Stromal cell of bone marrow (primary cell): ENCODE results near the gene GSTM3.
"Not testable (repeated sequence)": the region's sequence is repeated elsewhere in the genome, so short reads cannot be mapped to it uniquely, and the experiment has no call there.

Experiments used
- DNase-seq: peaks from one replicate; pipeline ENCODE4 v3.0.0-alpha.2; 2012; ENCODE audit warnings: low read depth

The GSTM3 gene

DNA sequence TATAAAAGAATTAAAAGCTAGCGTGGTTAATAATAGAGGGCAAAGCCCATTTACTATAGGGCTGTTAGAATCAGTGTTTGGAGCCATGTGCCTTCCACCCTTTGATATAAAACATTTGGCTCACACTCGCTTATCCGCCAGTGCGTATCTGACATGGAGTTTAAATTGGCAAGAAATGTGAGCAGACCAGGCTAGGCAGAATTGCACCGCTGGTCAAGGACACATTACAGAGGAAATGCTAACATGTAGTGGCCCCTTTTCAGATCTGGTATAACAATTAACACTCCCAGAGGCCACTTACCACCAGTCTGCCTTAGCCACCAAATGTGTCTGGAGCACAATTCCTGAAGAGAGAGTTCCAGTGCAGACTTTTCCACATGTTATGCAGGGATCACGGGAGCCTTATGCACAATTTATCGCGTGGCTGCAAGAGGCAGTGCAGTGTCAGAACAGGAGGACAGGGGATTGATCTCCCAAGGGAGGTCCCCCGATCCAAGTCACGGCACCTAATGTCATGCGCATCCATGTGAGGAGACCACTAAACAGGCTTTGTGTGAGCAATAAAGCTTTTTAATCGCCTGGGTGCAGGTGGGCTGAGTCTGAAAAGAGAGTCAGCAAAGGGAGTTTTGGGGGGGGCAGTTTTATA, 14.0 kb downstream of the GSTM3 start:
- no peak for DNase-seq

DNA sequence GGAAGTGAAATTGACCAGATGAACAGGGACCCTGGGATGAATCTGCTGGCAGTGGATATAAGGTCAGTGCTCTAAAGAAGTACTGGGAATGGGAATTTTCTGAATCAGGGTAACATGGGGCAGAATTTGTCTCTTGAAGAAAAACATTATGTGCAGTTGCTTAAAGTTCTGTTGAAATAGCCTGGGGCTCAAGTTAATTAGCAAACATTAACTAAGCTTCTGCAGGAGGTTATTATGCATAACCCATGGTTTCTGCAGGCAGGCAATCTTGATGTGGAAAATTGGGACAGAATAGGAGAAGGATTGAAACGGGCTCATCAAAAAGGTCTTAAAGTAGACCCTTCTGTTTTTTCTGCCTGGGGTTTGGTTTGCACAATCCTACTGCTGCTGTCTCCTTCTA, 14.8 kb downstream of the GSTM3 start:
- DNase-seq, result no peak

DNA sequence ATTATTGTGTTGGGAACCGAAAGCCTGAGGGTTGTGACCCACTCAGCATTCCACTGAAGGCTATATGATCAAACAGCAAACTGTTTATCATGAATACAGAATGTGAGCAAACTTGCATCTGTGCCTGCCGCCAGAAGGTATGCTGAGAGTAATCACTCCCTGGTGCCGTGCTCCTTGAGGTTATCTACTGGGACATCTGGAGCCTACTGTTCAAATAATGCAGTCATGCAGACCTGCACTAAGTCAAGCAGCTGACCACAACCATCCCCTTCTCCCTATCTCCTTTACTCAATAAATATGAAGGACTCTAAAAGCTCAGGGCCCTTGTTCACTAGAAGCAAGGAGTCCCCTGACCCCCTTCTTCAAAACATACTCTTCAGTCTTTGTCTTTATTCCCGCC, 15.3 kb downstream of the GSTM3 start:
- no peak for DNase-seq

DNA sequence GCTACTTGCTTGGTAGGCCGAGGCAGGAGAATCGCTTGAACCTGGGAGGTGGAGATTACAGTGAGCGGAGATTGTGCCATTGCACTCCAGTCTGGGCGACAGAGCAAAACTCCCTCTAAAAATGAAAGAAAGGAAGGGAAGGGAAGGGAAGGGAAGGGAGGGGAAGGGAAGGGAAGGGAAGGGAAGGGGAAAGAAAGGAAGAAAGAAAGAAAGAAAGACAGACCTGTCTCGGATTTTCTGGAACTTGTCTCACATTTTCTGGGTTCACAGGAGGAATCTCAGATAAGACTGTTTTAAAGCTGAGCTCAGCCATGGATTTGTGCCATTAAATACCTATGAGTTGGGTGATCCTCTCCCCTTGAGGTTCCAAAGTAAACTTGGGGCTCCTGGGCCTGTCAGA, 15.9 kb downstream of the GSTM3 start:
- no peak for DNase-seq

- no peak for DNase-seq
Measured at GRCh38 chr1:109722908-109723691, 17.7 kb downstream of the GSTM3 start.

- no peak for DNase-seq
Measured at GRCh38 chr1:109721971-109722370, 18.9 kb downstream of the GSTM3 start.

DNA sequence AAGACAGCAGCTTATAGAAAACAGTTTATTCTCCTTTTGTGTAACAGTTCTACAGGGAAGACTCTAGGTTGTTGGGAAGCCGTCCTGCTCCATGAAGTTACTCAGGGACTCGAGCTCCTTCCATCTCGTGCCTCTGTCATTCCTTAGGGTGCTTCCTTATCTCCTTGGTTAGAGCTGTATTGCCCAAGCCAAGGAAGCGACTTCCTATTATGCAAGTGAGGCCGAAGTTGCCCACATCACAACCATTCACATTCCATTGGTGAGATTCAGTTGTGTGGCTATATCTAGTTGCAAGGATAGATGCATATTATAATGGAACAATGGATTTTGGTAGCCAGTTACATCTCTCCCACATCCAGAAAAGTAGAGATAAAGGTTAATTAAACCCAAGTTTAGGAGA, 19.8 kb downstream of the GSTM3 start:
- DNase-seq, result no peak

DNA sequence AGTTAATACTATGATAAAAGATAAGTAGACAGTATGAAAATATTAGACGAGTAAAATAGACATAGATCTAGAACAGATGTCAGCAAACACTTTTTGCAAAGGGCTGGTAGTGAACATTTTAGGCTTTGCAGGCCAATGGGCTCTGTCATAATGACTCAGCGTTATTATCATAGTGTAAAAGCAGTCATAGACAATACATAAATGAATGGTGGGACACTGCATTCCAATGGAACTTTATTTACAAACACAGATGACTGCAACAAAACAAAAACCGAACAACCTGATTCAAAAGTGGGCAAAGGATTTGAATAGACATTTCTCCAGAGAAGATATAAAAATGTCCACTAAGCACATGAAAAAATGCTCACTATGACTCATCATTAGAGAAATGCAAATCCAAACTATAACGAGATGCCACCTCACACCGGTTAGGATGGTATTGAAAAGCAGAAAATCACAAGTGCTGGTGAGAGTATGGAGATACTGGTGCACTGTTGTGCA, 21.5 kb downstream of the GSTM3 start:
- peak; percentile 12 for DNase-seq

- DNase-seq, result no peak
Measured at GRCh38 chr1:109718495-109718894, 22.3 kb downstream of the GSTM3 start.

DNA sequence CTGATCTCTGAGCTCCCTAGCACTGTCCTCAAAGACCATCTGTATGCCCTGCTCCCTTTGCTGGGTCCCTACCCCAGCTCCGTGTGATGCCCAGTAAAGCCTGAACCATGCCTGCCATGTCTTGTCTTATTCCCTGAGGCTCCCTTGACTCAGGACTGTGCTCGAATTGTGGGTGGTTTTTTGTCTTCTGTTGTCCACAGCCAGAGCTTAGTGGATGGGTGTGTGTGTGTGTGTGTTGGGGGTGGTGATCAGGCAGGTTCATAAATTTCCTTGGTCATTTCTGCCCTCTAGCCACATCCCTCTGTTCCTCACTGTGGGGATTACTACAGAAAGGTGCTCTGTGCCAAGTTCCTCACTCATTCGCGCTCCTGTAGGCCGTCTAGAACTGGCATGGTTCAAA, 23.1 kb downstream of the GSTM3 start:
- DNase-seq, result no peak

DNA sequence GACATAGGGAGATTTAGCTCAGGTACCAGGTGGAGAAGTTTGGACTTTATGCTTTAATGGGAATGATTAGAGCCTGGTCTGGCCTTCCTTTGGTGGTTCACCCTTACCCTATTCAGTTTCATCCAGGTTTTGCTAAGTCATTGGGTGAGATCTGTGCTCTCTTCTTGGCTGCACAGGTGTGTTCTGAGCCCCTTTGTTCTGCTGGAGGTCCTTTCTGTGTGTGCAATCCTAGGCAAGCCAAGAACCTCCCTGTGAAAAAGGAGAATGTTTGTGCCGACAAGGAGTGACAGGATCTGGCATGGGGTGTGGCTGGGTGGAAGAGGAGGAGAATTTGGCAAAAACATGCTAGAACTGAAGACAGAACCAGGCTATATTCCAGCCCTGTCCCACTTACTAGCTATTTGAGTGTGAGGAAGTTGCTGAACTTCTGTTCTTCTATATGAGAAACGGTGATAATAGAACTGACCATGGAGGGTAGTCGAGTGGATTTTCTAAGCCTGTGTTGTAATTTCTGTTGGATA, 24.2 kb downstream of the GSTM3 start:
- DNase-seq, result no peak

DNA sequence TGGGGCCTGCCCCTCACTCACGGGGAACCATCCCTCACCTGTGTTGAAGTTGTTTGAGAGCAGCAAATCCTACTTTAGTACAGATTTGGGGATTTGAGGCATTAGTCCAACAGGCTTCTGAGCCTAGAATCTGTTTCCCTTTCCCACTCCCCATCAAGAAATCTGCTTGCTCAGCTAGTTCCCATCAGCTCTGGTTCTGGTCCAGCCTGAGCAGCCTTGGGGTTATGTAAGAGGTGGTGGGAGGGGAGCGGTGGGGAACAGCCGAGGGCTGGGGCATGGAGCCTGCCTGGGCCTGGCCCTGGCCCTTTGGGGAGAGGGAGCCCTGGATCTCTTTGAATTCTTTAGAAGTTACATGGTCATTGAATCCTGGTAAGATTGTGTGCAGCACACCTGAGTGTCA, 24.7 kb downstream of the GSTM3 start:
- no peak for DNase-seq

GRCh38 chr1:109714661-109715372, 26.0 kb downstream of the GSTM3 start:
- DNase-seq, result no peak

DNA sequence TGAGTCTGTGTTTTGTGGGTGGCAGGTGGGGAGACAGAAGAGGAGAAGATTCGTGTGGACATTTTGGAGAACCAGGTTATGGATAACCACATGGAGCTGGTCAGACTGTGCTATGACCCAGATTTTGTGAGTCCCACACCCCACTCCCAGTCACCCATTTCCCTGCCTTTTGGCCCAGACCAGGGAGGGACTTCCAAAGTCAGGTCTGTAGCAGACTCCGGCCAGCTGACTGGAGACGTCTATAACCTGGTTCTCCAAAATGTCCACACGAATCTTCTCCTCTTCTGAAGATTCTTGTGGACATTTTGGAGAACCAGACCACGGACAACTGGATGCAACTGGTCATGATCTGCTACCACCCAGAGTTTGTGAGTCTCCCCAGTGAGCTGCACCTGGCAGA, 27.2 kb downstream of the GSTM3 start:
- no peak for DNase-seq

DNA sequence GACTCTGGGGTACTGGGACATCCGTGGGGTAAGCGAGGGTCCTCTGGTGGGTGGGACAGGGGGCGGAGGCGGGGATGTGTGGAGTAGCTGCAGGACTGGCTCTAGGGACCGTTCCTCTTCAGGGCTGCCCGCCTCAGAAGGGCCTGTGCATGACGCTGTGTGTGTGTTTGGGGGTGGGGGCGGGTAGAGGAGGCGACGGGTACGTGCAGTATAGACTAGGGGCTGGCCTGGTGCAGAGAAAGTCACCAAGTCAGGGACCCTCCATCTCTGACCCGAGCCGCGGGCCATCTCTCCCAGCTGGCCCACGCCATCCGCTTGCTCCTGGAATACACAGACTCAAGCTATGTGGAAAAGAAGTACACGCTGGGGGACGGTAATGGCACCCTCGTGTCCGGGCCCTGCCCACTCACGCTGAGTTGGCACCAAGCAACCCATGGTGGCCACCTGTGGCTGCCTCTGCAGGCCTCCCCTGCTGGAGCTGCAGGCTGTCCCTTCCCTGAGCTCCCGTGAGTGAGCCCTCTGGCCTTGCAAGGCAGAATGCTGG, 28.4 kb downstream of the GSTM3 start:
- DNase-seq, result no peak

GRCh38 chr1:109711593-109712320, 29.1 kb downstream of the GSTM3 start, which contains the start of gene GSTM5:
Gene GSTM5 (plus strand): TSS chr1:109712251. CDS start chr1:109712313, 62 bp downstream.
- DNase-seq, result not testable (repeated sequence)

DNA sequence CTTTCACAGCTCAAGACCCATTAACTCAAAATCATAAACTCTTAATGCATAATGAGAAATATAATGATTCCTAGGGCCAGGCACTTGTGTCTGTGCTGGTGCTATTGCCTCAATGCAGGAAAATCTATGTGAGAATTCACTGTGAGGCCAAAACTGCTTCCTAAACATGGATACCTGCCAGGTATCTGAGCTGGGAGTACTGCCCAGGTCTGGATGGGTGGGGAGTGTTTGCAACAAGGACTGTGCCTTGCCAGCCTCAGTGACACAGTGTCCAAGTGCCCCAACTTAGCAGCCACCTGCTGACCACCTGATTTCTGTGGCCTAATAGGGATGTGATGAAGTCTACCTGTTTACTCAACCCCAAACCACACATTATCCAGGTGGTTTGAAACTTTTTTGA, 31.0 kb downstream of the GSTM3 start:
- DNase-seq, result not testable (repeated sequence)

GRCh38 chr1:109708949-109709348, 31.9 kb downstream of the GSTM3 start:
- not testable (repeated sequence) for DNase-seq

DNA sequence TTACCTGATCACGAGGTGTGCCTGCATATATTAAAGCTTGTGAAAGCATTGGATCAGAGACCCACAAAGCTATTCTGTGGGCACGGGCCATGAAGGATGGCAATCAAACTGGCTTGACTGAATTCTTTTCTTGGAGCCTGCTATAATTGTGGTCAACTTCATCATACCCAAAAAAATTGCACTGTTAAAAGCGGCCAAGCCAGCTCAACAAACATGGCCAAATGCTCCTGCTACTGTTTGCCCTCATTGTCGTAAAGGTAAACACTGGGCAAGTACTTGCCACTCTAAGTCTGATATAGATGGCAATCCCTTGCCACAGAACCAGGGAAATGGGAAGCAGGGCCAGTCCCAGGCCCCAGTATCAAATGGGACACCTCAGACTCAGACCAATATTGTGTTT, 35.4 kb downstream of the GSTM3 start:
- DNase-seq, result no peak

GRCh38 chr1:109704173-109704572, 36.7 kb downstream of the GSTM3 start:
- no peak for DNase-seq

GRCh38 chr1:109702940-109703339, 37.9 kb downstream of the GSTM3 start:
- not testable (repeated sequence) for DNase-seq

DNA sequence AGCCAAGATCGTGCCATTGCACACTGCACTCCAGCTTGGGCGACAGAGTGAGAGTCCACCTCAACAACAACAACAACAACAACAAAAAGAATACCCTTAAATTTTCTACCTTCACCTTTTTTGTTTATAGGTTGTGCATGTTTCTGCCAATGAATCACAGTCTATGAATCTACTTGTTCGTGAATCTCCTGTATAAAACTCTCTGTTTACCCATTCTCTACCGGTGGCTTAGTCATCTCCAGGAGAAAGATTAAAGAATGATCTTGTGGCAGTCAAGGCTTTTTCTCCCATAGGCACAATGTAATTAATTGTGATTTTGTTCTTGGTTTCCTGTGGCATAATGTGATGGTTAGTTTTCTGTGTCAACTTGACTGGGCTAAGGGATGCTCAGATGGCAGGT, 43.0 kb downstream of the GSTM3 start:
- not testable (repeated sequence) for DNase-seq
